CD14-positive monocyte (primary cell): Measurements from ENCODE around the gene TOM1L2. TPM values are rescaled to one million over a fixed set of nuclear protein-coding genes. Genes with fewer than 3 reads are reported as not detected.
A peak's percentile ranks its signal among the peaks of the same experiment; 100 is the strongest.

Experiments
- DNase-seq, 3 donors: peaks; one replicate each; pipeline ENCODE4 v3.0.0-alpha.2; 2011 to 2022
- H2AFZ ChIP-seq: 2 replicates; pipeline ENCODE4 v1.6.0; 2012; ENCODE audit warnings: mild to moderate bottlenecking, low read depth, low read length, inconsistent platforms; ENCODE audit not compliant: insufficient read depth, poor library complexity, severe bottlenecking
- H3K27ac ChIP-seq, 2 donors: 1 replicate in 1 of 2; 2 replicates in 1 of 2; pipeline ENCODE4 v1.5.1; 2012 to 2013; ENCODE audit warnings: low read length in 2 of 2, control low read depth in 1 of 2, inconsistent platforms in 1 of 2, low read depth in 1 of 2, mild to moderate bottlenecking in 1 of 2
- H3K27me3 ChIP-seq, 2 donors: one replicate each; pipeline versions ENCODE4 v1.6.0 to v1.6.1; 2011 to 2013; ENCODE audit warnings: low read length in 2 of 2; ENCODE audit not compliant: control insufficient read depth in 2 of 2, insufficient read depth in 2 of 2
- H3K36me3 ChIP-seq, 2 donors: replicated peaks in 1 of 2; 1 replicate in 1 of 2; 2 replicates in 1 of 2; pipeline versions ENCODE4 v1.5.1 to v1.6.1; 2012 to 2013; ENCODE audit warnings: low read length in 2 of 2, control low read depth in 1 of 2, inconsistent platforms in 1 of 2, mild to moderate bottlenecking in 1 of 2; ENCODE audit not compliant: insufficient read depth in 2 of 2, control insufficient read depth in 1 of 2
- H3K4me1 ChIP-seq, 2 donors: 1 replicate in 1 of 2; 2 replicates in 1 of 2; pipeline versions ENCODE4 v1.5.1 to v1.6.1; 2012 to 2013; ENCODE audit warnings: low read length in 2 of 2, control low read depth in 1 of 2, inconsistent platforms in 1 of 2, mild to moderate bottlenecking in 1 of 2, moderate library complexity in 1 of 2; ENCODE audit not compliant: insufficient read depth in 2 of 2, control insufficient read depth in 1 of 2
- H3K4me2 ChIP-seq: replicated peaks from 2 replicates; pipeline ENCODE3; 2012; ENCODE audit warnings: low read length, moderate library complexity, mild to moderate bottlenecking; ENCODE audit not compliant: poor library complexity, severe bottlenecking; ENCODE audit errors: extremely low read depth
- H3K4me3 ChIP-seq, 3 experiments: fragments of 200-600 bp in 1 of 3; sonication (generic) in 1 of 3; replicated peaks in 1 of 3; 1 replicate in 2 of 3; 2 replicates in 1 of 3; pipeline ENCODE4 v1.5.1; 2011 to 2013; ENCODE audit warnings: low read length in 3 of 3, mild to moderate bottlenecking in 3 of 3, control low read depth in 2 of 3, low read depth in 2 of 3, inconsistent platforms in 1 of 3, moderate library complexity in 1 of 3
- H3K79me2 ChIP-seq: 2 replicates; pipeline ENCODE4 v1.6.0; 2012; ENCODE audit warnings: mild to moderate bottlenecking, control low read depth, inconsistent platforms, low read length, moderate library complexity; ENCODE audit not compliant: insufficient read depth
- H3K9ac ChIP-seq: 2 replicates; pipeline ENCODE4 v1.6.0; 2017; ENCODE audit warnings: low read length, mild to moderate bottlenecking; ENCODE audit not compliant: insufficient read depth, poor library complexity, severe bottlenecking
- H3K9me3 ChIP-seq, 2 donors: replicated peaks in 1 of 2; 1 replicate in 1 of 2; 2 replicates in 1 of 2; pipeline versions ENCODE4 v1.5.1 to v1.6.1; 2012 to 2013; ENCODE audit warnings: low read length in 2 of 2, control low read depth in 1 of 2; ENCODE audit not compliant: control insufficient read depth in 1 of 2, insufficient read depth in 1 of 2
- H4K20me1 ChIP-seq: 2 replicates; pipeline ENCODE4 v1.6.0; 2012; ENCODE audit warnings: mild to moderate bottlenecking, low read length, control low read depth, moderate library complexity; ENCODE audit not compliant: insufficient read depth
- H3K27ac Mint-ChIP-seq, 7 donors: one replicate each; pipeline ENCODE4 v1.8.0; 2020; ENCODE audit warnings: mild to moderate bottlenecking in 7 of 7, mixed read lengths in 7 of 7, moderate library complexity in 6 of 7, inconsistent platforms in 2 of 7
- H3K27me3 Mint-ChIP-seq, 3 donors: one replicate each; pipeline ENCODE4 v1.8.0; 2021 to 2022; ENCODE audit warnings: low read depth in 3 of 3, mild to moderate bottlenecking in 3 of 3, mixed read lengths in 3 of 3, moderate library complexity in 3 of 3, inconsistent platforms in 1 of 3
- H3K36me3 Mint-ChIP-seq, 2 donors: one replicate each; pipeline ENCODE4 v1.8.0; 2020; ENCODE audit warnings: mixed read lengths in 2 of 2, inconsistent platforms in 1 of 2, mild to moderate bottlenecking in 1 of 2
- H3K4me1 Mint-ChIP-seq: one replicate; pipeline ENCODE4 v1.8.0; 2020; ENCODE audit warnings: mild to moderate bottlenecking, mixed read lengths
- H3K4me3 Mint-ChIP-seq, 2 donors: one replicate each; pipeline ENCODE4 v1.8.0; 2020; ENCODE audit warnings: mild to moderate bottlenecking in 2 of 2, mixed read lengths in 2 of 2, moderate library complexity in 1 of 2
- H3K9me3 Mint-ChIP-seq, 7 donors: one replicate each; pipeline ENCODE4 v1.8.0; 2020 to 2022; ENCODE audit warnings: mixed read lengths in 7 of 7, mild to moderate bottlenecking in 6 of 7, moderate library complexity in 6 of 7, inconsistent platforms in 2 of 7
- WGBS: methylation state at CpG from one replicate; pipeline ENCODE4 v1.1.5; 2013; ENCODE audit warnings: missing lambda C conversion rate; ENCODE audit not compliant: insufficient coverage; 5-methylcytosine and 5-hydroxymethylcytosine counted together
- intact Hi-C, 2 donors: fragments of 100-400 bp; cut with micrococcal nuclease; formaldehyde crosslinking; loops; one replicate each; pipeline versions ENCODE4 v1.15.0 to v1.15.1; 2023
- polyA plus RNA-seq, 3 donors: library from polyadenylated mRNA; depleted of rRNA in 1 of 3; unstranded in 2 of 3; stranded (reverse) in 1 of 3; fragments of 300-500 nt in 2 of 3; fragments of >200 nt in 1 of 3; fragmentation: Illumina TruSeq in 2 of 3; gene quantifications; 1 replicate in 2 of 3; 2 replicates in 1 of 3; pipeline ENCODE4 v1.2.3, GENCODE V29; 2012 to 2021
- TF ChIP-seq, protein P1 (sequence below): fragments of 200-600 bp; IDR thresholded peaks from one replicate; pipeline ENCODE4 v1.8.0; 2022; ENCODE audit warnings: antibody characterized with exemption, mild to moderate bottlenecking

The TOM1L2 gene
- polyA plus RNA-seq, 3 donors: 1.7 to 28.2 (median 2.8) TPM

DNA sequence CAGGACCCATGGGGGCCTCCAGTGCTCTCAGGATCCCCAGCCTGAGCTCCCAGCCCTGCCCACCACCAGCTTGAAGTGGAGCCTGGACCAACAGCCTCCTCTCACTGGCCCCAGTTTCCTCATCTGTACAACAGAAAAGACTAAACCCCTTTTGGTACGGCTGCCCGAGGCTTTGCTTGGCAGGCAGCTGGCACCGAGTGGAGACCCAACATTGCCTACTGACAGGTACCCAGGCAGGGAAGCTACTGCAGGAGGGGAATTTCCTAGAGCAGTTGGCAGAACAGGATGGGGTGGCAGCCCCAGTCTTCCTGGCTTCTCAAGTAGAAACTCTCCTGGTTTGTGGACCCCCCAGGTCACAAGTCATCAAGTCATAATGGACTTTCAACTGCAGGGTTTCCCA, 149.6 kb downstream of the TOM1L2 start:
- Histone ChIP-seq H3K4me1 (peaks cover 68 to 71% of the 10 kb centered on the region in 2 donors), H2AFZ (no peak overlapping the region), H3K9me3 (no peaks in the 10 kb centered on the region), H3K27me3 (no peaks in the 10 kb centered on the region), H4K20me1 (peaks cover 92% of the 10 kb centered on the region), H3K9ac (no peak overlapping the region), H3K36me3 (peaks cover 14 to 17% of the 10 kb centered on the region in 2 donors), H3K4me2 (peak overlapping the region; percentile 91), H3K27ac (no peak overlapping the region), H3K4me3 (no peak overlapping the region), H3K79me2 (peaks cover 21% of the 10 kb centered on the region)
- peaks cover 0 to 2% (median 0%) of the 10 kb centered on the region in 7 donors for H3K9me3 Mint-ChIP-seq
- peaks cover 37 to 49% of the 10 kb centered on the region in 2 donors for H3K36me3 Mint-ChIP-seq
- H3K27ac Mint-ChIP-seq: peak overlapping the region in 1 of 7 donors; percentile 4
- 51% methylated on average over 3 of the region's 3 CpGs for WGBS
- H3K4me1 Mint-ChIP-seq: peaks cover 77% of the 10 kb centered on the region
- peak overlapping the region; percentile 31 to 55 for H3K4me3 Mint-ChIP-seq
- intact Hi-C loops: no loop called here
- no peak for DNase-seq
- peaks cover 0 to 9% (median 5%) of the 10 kb centered on the region in 3 donors for H3K27me3 Mint-ChIP-seq
- TF ChIP-seq, protein P1, sequence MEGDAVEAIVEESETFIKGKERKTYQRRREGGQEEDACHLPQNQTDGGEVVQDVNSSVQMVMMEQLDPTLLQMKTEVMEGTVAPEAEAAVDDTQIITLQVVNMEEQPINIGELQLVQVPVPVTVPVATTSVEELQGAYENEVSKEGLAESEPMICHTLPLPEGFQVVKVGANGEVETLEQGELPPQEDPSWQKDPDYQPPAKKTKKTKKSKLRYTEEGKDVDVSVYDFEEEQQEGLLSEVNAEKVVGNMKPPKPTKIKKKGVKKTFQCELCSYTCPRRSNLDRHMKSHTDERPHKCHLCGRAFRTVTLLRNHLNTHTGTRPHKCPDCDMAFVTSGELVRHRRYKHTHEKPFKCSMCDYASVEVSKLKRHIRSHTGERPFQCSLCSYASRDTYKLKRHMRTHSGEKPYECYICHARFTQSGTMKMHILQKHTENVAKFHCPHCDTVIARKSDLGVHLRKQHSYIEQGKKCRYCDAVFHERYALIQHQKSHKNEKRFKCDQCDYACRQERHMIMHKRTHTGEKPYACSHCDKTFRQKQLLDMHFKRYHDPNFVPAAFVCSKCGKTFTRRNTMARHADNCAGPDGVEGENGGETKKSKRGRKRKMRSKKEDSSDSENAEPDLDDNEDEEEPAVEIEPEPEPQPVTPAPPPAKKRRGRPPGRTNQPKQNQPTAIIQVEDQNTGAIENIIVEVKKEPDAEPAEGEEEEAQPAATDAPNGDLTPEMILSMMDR: no peak

DNA sequence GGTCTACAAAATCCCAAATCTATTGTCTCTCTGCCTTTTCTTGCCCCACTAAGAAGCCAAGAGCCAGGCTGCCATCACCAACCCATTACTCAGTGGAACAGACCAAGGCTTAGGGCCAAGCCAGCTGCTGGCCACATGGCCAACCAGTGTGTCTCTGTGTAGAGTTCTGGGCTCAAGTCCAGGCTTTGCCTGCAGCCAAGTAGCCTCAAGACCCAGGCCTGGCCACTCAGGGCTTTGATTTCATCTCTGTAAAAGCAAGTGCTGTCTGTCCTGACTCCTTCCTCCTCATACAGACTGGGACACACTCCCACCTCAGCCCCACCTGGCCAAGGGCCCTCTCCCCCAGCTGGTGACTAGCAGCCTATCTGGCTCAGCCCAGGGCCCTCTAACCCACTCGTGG, 150.0 kb downstream of the TOM1L2 start:
- Histone ChIP-seq H3K36me3 (peaks cover 18 to 21% of the 10 kb centered on the region in 2 donors), H3K79me2 (peaks cover 21% of the 10 kb centered on the region), H2AFZ (no peak overlapping the region), H3K4me3 (no peak overlapping the region), H3K4me1 (peaks cover 68 to 70% of the 10 kb centered on the region in 2 donors), H3K9ac (no peak overlapping the region), H3K9me3 (no peaks in the 10 kb centered on the region), H3K27me3 (no peaks in the 10 kb centered on the region), H3K27ac (no peak overlapping the region), H3K4me2 (no peak overlapping the region), H4K20me1 (peaks cover 88% of the 10 kb centered on the region)
- intact Hi-C loops: no loop called here
- 89% methylated on average over 1 of the region's 1 CpG for WGBS
- TF ChIP-seq, protein P1: no peak
- H3K27me3 Mint-ChIP-seq: peaks cover 0 to 9% (median 5%) of the 10 kb centered on the region in 3 donors
- H3K27ac Mint-ChIP-seq: peak overlapping the region in 2 of 7 donors; percentile 4 to 75
- peaks cover 0 to 2% (median 0%) of the 10 kb centered on the region in 7 donors for H3K9me3 Mint-ChIP-seq
- no peak overlapping the region for H3K4me3 Mint-ChIP-seq
- H3K4me1 Mint-ChIP-seq: peaks cover 77% of the 10 kb centered on the region
- H3K36me3 Mint-ChIP-seq: peaks cover 40 to 50% of the 10 kb centered on the region in 2 donors
- DNase-seq: no peak
